ENCODE results near the gene INF2.

DNA sequence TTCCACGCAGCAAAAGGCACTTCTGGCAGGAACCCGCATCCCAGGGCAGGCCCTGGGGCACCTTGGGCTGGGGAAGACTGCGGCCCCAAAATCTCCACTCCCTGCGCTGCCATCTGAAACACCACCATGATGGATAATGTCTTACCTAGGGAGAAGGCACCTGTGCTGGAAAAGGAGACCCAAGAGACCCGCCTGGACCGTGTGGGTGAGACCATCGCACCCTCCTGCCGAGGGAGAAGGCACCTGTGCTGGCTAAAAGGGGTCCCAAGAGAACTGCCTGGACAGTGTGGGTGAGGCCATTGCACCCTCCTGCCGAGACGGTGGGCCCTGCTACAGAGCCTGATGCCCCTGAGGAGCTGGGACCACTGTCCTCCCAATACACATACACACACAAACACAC is 24.8 kb upstream of the INF2 start:
- no peak for TF ChIP-seq POLR2A (IDR thresholded peaks at IDR 0.05)
- no peak for TF ChIP-seq CTCF (IDR thresholded peaks at IDR 0.05)

Data from esophagus squamous epithelium (tissue), 4 donors.